HepG2 (cell line): ENCODE results near the gene TRMU. TPM values are rescaled to one million over a fixed set of nuclear protein-coding genes. Genes with fewer than 3 reads are reported as not detected.

Experiments used
- ARID4A ChIP-seq: sonication (generic); formaldehyde crosslinking; IDR thresholded peaks from 2 replicates; pipeline ENCODE4 v1.5.0; 2020; ENCODE audit warnings: mild to moderate bottlenecking, missing genetic modification reagents, borderline replicate concordance
- CBX5 ChIP-seq: sonication (generic); formaldehyde crosslinking; IDR thresholded peaks from 2 replicates; pipeline ENCODE4 v1.4.0; 2020; ENCODE audit warnings: missing genetic modification reagents, borderline replicate concordance
- CREBL2 ChIP-seq: sonication (generic); formaldehyde crosslinking; IDR thresholded peaks from 2 replicates; pipeline ENCODE4 v1.8.1; 2023; ENCODE audit warnings: missing genetic modification reagents, mild to moderate bottlenecking, borderline replicate concordance
- ETV6 ChIP-seq: sonication (generic); formaldehyde crosslinking; conservative IDR thresholded peaks from 2 replicates; pipeline ENCODE4 v1.4.0; 2020; ENCODE audit warnings: missing genetic modification reagents
- FIP1L1 ChIP-seq: fragments of 200-400 bp; formaldehyde crosslinking; IDR thresholded peaks from 2 replicates; pipeline ENCODE4 v1.6.1; 2018; ENCODE audit warnings: low read depth, mild to moderate bottlenecking, low read length, moderate library complexity, borderline replicate concordance; ENCODE audit not compliant: insufficient read depth
- GTF3A ChIP-seq: sonication (generic); formaldehyde crosslinking; conservative IDR thresholded peaks from 2 replicates; pipeline ENCODE4 v1.4.0; 2020; ENCODE audit warnings: mild to moderate bottlenecking, missing genetic modification reagents
- HOXA3 ChIP-seq: sonication (generic); formaldehyde crosslinking; IDR thresholded peaks from 2 replicates; pipeline ENCODE4 v1.5.0; 2020; ENCODE audit warnings: missing genetic modification reagents
- IKZF4 ChIP-seq: sonication (generic); formaldehyde crosslinking; IDR thresholded peaks from 2 replicates; pipeline ENCODE4 v1.5.1; 2020; ENCODE audit warnings: borderline replicate concordance, mild to moderate bottlenecking, low read depth, missing genetic modification reagents; ENCODE audit errors: not compliant biosample characterization
- IRF9 ChIP-seq: sonication (generic); formaldehyde crosslinking; IDR thresholded peaks from 2 replicates; pipeline ENCODE4 v1.8.0; 2022; ENCODE audit warnings: missing genetic modification reagents, mild to moderate bottlenecking, borderline replicate concordance
- MEIS1 ChIP-seq: sonication (generic); formaldehyde crosslinking; IDR thresholded peaks from 2 replicates; pipeline ENCODE4 v1.9.0; 2021; ENCODE audit warnings: mild to moderate bottlenecking, missing genetic modification reagents, moderate library complexity, borderline replicate concordance
- NFKB2 ChIP-seq: sonication (generic); formaldehyde crosslinking; IDR thresholded peaks from 2 replicates; pipeline ENCODE4 v1.4.0; 2020; ENCODE audit warnings: missing genetic modification reagents, borderline replicate concordance
- RARA ChIP-seq: IDR thresholded peaks from 2 replicates; pipeline ENCODE4 v1.6.1; 2016; ENCODE audit warnings: missing genetic modification reagents, missing compliant biosample characterization
- TBX2 ChIP-seq: sonication (generic); formaldehyde crosslinking; IDR thresholded peaks from 2 replicates; pipeline ENCODE4 v1.5.0; 2020; ENCODE audit warnings: missing genetic modification reagents, mild to moderate bottlenecking, borderline replicate concordance
- TCF7 ChIP-seq: sonication (generic); IDR thresholded peaks from 2 replicates; pipeline ENCODE4 v1.6.1; 2016; ENCODE audit warnings: antibody characterized with exemption, low read depth
- ZBTB38 ChIP-seq: sonication (generic); formaldehyde crosslinking; IDR thresholded peaks from 2 replicates; pipeline ENCODE4 v1.5.1; 2020; ENCODE audit warnings: mild to moderate bottlenecking, missing genetic modification reagents
- ZBTB39 ChIP-seq: sonication (generic); formaldehyde crosslinking; IDR thresholded peaks from 2 replicates; pipeline ENCODE4 v1.5.0; 2020; ENCODE audit warnings: missing genetic modification reagents
- ZMYM3 ChIP-seq: sonication (generic); formaldehyde crosslinking; IDR thresholded peaks from 2 replicates; pipeline ENCODE4 v1.5.1; 2020; ENCODE audit warnings: mild to moderate bottlenecking, missing genetic modification reagents
- ZNF446 ChIP-seq: sonication (generic); formaldehyde crosslinking; IDR thresholded peaks from 2 replicates; pipeline ENCODE4 v1.5.0; 2020; ENCODE audit warnings: mild to moderate bottlenecking, missing genetic modification reagents
- ZNF569 ChIP-seq: sonication (generic); formaldehyde crosslinking; IDR thresholded peaks from 2 replicates; pipeline ENCODE4 v1.5.0; 2020; ENCODE audit warnings: mild to moderate bottlenecking, missing genetic modification reagents, moderate library complexity, borderline replicate concordance
- ZNF782 ChIP-seq: sonication (generic); formaldehyde crosslinking; IDR thresholded peaks from 2 replicates; pipeline ENCODE4 v1.4.0; 2020; ENCODE audit warnings: missing genetic modification reagents, mild to moderate bottlenecking, borderline replicate concordance
- ZSCAN22 ChIP-seq: sonication (generic); formaldehyde crosslinking; IDR thresholded peaks from 2 replicates; pipeline ENCODE4 v1.4.0; 2020; ENCODE audit warnings: mild to moderate bottlenecking, missing genetic modification reagents
- polyA plus RNA-seq, 8 experiments: library from polyadenylated mRNA; depleted of rRNA in 3 of 8; stranded (reverse) in 7 of 8; unstranded in 1 of 8; fragments of >200 nt; fragmentation: Illumina TruSeq in 4 of 8; extraction: Trizol in 4 of 8; gene quantifications; 2 replicates each; pipeline versions ENCODE4 v1.2.1 to v1.2.3, GENCODE V29; 2011 to 2016; ENCODE audit warnings: low read depth in 4 of 8, missing spikeins in 1 of 8, mixed read lengths in 1 of 8; ENCODE audit not compliant: insufficient read depth in 1 of 8
- total RNA-seq, 5 experiments: library from RNA; depleted of rRNA; stranded (reverse); fragments of >200 nt; fragmentation: Illumina TruSeq; extraction: Trizol; gene quantifications; 2 replicates each; pipeline ENCODE4 v1.2.3, GENCODE V29; 2016; ENCODE audit warnings: low read depth in 1 of 5

TRMU gene
- total and polyA plus RNA-seq, 2 of the 13 experiments (the other 11 are each of a cell fraction or from before 2014, with no cell fraction given), result 31.0 to 50.2 TPM

GRCh38 chr22:46376908-46377524, 41.5 kb downstream of the TRMU start (continued):
- TF ChIP-seq TBX2 (CRISPR knock-in tag) (no peak), CREBL2 (CRISPR knock-in tag) (no peak), ZBTB38 (CRISPR knock-in tag) (peak; percentile 89), GTF3A (CRISPR knock-in tag) (no peak), ZSCAN22 (no peak), ZMYM3 (no peak), IKZF4 (CRISPR knock-in tag) (no peak), ZNF446 (no peak), RARA (CRISPR knock-in tag) (no peak), HOXA3 (CRISPR knock-in tag) (0 out of 2 replicates have a peak, but pooled peaks have one; percentile 28), TCF7 (no peak), MEIS1 (CRISPR knock-in tag) (no peak), ETV6 (CRISPR knock-in tag) (no peak), CBX5 (no peak), ZNF782 (CRISPR knock-in tag) (no peak), ARID4A (no peak), ZNF569 (CRISPR knock-in tag) (no peak), ZBTB39 (no peak), IRF9 (CRISPR knock-in tag) (no peak), NFKB2 (CRISPR knock-in tag) (no peak), FIP1L1 (0 out of 2 replicates have a peak, but pooled peaks have one; percentile 14)
